T-helper 9 cell (primary cell): ENCODE data around the gene CRHR2.
"Not testable (repeated sequence)": the region's sequence is repeated elsewhere in the genome, so short reads cannot be mapped to it uniquely, and the experiment has no call there.

ENCODE experiments used
- DNase-seq: peaks from one replicate; pipeline ENCODE4 v3.0.0-alpha.2; 2020
- total RNA-seq, 2 donors: gene quantifications; one replicate each; lab custom pipeline; 2026; lab: John Stamatoyannopoulos, UW

The CRHR2 gene
- 0 reads per million in 2 donors for total RNA-seq

DNA sequence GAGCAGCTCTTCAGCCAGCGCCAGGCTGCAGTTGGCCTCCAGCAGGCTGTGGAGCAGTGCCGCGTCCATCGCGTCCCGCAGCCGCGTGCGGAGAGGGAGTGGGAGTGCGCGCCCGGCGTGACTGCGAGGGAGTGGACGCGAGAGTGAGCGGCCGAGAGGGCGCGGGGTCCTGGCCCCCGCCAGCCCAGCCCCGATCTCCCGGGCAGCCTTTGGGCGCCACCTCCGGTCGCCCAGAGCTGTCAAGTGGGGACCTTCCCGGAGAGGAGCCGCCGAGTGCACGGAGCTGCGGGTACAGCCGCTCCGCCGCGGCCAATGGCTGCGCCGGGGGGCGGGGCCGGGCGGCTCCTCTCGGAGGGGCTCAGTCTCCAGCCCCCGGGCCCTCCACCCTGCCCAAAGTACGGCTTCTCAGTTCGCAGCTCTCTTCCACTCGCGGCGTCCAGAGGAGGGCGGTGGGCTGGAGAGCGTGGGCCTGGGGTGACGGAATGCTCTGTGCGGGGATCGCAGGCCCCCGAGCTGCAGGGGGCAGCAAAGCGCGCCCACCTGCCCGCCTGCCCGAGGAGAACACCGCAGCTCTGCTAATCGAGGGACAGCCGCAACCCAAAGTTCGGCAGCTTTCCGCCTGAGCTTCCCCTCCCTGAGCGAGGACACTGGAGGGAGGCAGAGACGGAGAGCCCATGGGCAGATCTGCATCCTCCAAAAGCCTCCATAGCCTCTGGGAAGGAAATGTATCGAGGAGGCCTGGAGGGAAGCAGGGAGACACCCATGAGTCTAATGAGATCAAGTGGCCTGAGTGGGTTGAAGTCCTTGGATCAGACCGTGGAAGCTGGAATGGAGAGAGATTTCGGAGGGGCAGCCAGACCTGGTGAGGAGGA, at the start of gene CRHR2:
Gene CRHR2 (minus strand): TSS at position 245 of the 872 bp plus-strand sequence. CDS start 176 bp downstream, at position 69.
- no peak for DNase-seq

GRCh38 chr7:30731581-30731980, 49.3 kb upstream of the CRHR2 start:
- no peak for DNase-seq

DNA sequence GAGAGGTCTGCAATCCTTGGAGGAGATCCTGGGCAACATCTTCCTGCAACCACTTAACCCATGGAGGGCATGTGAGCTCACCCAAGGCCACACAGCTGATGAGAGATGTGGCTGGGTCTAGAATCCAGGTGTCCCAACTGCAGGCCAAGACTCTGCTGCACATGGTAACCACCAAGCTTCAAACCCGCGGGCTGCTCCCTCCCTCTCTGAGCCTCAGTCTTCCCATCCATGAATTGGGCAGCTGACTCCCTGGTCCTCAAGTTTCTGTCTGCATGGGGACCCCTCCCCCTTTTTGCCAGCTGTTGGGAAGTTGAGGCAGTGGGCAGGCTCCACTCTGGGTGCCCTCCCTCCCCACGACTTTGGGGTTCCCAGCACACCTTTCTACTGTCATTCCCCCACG, 48.7 kb upstream of the CRHR2 start:
- DNase-seq, result no peak

GRCh38 chr7:30730097-30730496, 47.8 kb upstream of the CRHR2 start:
- no peak for DNase-seq

- DNase-seq, result no peak
Observed at GRCh38 chr7:30729642-30730041, 47.4 kb upstream of the CRHR2 start.

GRCh38 chr7:30728591-30729100, 46.4 kb upstream of the CRHR2 start:
- DNase-seq, result no peak

GRCh38 chr7:30727061-30727945, 45.0 kb upstream of the CRHR2 start:
- peak; percentile 36 for DNase-seq

DNA sequence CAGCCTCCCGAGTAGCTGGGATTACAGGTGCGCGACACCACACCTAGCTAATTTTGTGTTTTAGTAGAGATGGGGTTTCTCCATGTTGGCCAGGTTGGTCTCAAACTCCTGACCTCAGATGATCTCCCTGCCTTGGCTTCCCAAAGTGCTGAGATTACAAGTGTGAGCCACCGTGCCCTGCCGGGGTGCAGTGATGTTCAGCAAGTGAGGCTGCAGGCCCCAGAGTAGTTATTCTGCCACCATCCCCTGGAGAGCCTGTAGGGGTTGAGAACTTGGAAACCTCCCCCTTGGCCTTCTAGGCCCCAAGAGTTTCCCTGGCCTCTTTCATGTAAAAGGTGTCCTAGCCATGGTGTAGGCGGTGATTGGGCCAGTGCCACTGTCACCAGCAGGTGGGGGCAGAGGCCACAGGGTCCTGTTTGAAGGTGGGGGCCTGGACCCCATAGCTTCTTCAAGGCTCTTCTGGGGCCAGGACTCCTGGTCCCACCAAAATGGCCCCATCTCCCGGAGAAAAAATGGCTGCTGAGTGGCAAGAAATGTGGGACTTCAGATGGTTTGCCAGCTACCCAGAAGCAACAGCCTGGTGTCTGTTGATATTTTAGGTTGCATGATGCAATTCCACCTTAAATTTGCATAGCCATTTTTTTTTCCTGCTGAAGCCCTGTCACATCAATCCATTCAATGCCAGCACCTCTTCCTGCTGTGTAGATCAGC, 44.2 kb upstream of the CRHR2 start:
- DNase-seq, result no peak

- DNase-seq, result no peak
Observed at GRCh38 chr7:30723776-30724175, 41.5 kb upstream of the CRHR2 start.

DNA sequence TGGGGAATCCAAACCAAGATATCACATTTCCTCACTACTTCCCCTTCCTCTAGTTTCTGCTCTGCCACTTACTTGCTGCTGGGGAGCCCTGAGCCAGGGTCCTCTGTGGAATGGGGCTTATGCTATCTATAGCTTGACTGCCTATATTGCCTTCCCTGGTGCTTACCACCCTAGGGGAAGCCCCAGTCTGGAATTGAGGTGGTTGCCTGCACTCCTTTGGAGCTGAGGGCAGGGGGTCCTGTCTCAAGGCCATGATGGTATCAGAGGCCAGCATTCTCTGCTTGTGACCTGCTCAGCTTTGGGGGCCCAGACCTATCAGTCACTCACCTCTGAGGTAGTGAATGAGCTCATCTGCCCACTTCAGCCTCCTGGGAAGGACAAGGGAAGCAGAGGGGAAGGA, 40.4 kb upstream of the CRHR2 start:
- DNase-seq, result no peak

DNA sequence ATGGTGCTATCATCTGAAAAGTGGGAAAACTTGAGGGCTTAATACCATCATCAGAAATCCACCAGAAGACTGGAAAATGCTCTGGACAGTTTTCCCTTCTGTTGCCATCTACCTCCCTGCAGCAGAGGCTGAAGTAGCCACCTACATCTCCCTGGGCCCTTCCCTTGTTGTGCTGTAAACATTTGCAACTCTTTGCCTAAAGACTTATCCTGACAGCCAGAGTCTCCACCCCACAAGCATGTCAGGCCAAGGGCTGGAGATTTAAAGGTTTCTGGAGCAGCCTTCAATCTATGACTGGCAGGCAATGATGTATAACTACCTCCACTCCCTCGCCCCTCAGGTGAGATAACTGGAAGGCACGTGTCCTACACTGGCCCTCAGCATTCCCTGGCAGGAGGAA, 39.9 kb upstream of the CRHR2 start:
- DNase-seq, result no peak

DNA sequence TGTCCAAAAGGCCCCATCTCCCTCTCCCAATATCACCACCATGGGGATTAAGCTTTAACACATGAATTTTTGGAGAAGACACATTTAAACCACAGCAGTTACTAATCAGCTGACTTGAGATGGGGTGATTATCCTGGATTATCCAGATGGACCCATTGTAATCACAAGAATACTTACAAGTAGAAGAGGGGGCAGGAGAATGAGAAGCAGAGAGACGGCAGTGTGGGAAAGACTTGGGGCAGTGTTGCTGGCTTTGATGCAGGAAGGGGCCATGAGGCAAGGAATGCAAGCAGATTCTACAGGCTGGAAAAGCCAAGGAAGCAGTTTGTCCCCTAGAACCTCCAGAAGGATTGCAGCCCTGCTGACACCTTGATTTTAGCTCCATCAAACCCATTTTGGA, 39.0 kb upstream of the CRHR2 start:
- DNase-seq, result no peak

- DNase-seq, result not testable (repeated sequence)
Observed at GRCh38 chr7:30719434-30719833, 37.2 kb upstream of the CRHR2 start.

DNA sequence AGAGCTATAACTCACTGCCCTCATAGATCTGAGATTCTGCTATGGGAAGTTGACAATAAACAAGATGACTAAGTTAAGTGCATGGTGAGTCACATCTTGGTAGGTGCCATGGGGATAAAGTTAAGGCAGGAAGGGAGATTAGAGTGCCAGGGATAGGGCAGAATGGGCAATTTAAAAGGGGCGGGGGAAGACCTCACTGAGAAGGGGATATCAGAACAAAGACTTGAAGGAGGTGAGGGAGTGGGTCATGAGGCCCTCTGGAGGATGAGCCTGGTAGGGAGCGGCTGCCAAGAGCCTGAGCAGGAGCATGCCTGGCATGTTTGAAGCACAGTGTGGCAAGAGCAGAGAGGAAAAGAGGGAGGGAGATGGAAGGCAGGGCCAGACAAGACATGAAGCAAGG, 34.9 kb upstream of the CRHR2 start:
- no peak for DNase-seq

DNA sequence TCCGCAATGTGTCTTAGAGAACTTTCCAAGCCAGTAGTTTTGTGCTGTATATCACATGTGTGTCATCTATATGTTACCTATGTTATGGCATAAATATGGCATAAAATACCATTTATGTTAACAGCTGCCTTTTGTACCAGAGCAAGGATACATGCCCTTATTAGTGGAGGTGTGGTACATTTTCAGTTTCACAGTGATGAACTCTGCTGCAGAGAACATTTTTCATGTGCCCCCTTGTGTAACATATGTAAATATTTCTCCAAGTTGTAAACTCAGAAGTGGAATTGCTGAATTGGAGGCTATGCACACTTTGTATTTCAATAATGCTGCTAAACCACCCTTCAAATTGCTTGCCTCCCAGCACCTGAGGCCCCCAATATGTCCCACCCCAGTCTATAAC, 31.9 kb upstream of the CRHR2 start:
- no peak for DNase-seq

GRCh38 chr7:30713392-30713791, 31.1 kb upstream of the CRHR2 start:
- DNase-seq, result no peak

- DNase-seq, result no peak
Observed at GRCh38 chr7:30710669-30711068, 28.4 kb upstream of the CRHR2 start.

DNA sequence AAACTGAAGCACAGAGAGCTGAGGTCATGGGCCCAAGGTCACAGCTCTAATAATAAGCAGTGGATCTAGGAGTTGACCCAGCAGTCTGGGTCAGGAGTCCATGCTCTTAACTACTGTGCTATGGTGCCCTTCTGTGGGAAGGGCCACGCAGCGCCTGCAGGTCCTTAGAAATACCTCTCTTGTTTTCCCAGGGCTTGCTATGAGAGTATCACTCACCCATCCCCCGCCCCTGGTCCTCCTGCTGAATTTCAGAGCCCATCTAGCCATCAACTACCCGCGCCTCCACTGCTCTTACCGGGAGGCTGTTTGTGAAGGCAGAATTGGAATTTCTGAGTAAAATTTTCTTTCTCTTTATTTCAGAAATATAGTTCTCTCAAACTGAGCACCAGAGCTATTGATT, 27.3 kb upstream of the CRHR2 start:
- no peak for DNase-seq

- no peak for DNase-seq
Observed at GRCh38 chr7:30708983-30709382, 26.7 kb upstream of the CRHR2 start.

GRCh38 chr7:30708412-30708811, 26.2 kb upstream of the CRHR2 start:
- DNase-seq, result no peak

GRCh38 chr7:30707391-30708357, 25.4 kb upstream of the CRHR2 start:
- no peak for DNase-seq

DNA sequence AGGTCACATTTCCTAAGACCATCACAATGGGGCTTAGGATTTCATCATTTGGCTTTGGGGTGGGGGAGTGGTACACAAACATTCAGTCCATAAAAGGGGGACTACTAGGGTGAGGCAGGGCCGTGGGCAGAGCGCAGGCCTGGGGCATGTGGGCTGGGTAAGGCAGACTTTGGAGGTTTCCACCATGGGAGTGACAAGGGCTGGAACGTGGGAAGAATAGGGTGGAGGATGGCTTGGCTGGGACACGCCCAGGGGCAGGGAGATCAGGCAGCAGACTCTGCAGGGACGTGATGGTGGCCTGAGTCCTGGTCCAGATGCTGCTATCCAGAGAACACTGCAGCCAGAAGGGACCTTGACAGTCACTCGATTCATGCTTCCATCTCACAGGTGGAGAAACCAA, 24.7 kb upstream of the CRHR2 start:
- no peak for DNase-seq
